ENCODE data around the gene TUNAR.

The TUNAR gene

GRCh38 chr14:95876761-95877538 lies at the start of gene TUNAR:
Gene TUNAR, plus strand, starts transcription at chr14:95876832.
- DNase-seq: no peak

- DNase-seq: no peak
Observed at GRCh38 chr14:95828649-95829265, 47.9 kb upstream of the TUNAR start.

DNA sequence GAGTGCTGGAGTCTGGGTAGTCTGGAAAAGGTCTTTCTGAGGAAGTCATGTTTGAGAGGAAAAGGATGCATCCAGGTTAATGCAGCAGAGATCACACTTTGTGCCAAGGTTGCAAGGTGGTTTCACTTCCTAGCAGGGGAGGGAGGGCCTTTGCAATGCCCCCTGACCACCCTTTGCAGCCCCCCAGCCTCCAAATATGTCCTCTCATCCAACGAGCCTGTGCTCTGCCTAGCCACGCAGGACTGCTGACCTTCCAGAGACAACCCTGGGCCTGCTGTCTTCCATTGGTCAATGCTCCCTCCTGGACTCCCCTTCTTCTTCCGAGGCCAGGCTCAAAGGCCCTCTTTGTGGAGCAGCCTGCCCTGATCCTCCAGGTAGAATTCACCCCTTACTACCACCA lies 47.3 kb upstream of the TUNAR start:
- DNase-seq: no peak

- no peak for DNase-seq
Observed at GRCh38 chr14:95830386-95830785, 46.2 kb upstream of the TUNAR start.

GRCh38 chr14:95831041-95831440 lies 45.6 kb upstream of the TUNAR start:
- no peak for DNase-seq

- no peak for DNase-seq
Observed at GRCh38 chr14:95831468-95831867, 45.2 kb upstream of the TUNAR start.

- DNase-seq: no peak
Observed at GRCh38 chr14:95832012-95832411, 44.6 kb upstream of the TUNAR start.

GRCh38 chr14:95833429-95833828 lies 43.2 kb upstream of the TUNAR start:
- DNase-seq: no peak

- DNase-seq: no peak
Observed at GRCh38 chr14:95834496-95834895, 42.1 kb upstream of the TUNAR start.

- no peak for DNase-seq
Observed at GRCh38 chr14:95835121-95835730, 41.4 kb upstream of the TUNAR start.

DNA sequence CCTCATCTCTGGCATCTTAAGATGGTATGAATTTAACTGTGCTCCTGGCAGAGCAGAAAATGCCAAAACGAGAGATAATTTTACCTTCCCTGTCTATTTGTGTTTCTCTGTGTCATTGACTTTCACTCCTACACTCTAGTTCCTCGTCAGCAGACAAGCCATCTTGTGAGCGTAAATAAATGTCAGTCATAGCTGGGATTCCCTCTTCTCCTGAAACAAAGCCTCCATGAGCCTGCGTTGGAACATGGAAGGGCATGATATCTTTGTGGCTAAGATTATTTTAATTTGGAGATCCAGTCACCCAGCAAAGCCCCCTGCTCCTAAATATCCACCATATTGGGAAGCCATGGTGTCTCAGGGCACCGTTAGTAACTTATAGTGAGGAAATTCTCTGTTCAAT lies 37.8 kb upstream of the TUNAR start:
- no peak for DNase-seq

GRCh38 chr14:95840094-95840700 lies 36.4 kb upstream of the TUNAR start:
- no peak for DNase-seq

- no peak for DNase-seq
Observed at GRCh38 chr14:95841668-95842067, 35.0 kb upstream of the TUNAR start.

DNA sequence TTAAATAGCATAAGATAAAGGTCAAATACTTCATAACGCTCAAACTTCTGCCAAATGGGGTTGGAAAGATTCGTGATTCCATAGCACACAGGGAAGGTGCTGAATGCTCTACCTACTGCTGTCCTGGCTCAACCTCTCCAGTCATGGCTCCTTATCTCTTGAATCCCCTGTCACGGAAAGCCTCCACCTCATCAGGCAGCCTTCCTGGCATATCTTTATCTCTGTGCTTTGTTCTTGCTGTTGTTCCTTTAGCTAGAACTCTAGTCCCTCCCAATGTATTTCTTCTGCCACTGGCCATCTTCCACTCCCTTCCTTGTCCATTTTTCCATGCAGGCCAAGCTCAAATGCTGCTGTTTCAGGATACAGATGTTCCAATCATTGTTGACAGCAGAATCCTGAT lies 26.9 kb upstream of the TUNAR start:
- no peak for DNase-seq

- no peak for DNase-seq
Observed at GRCh38 chr14:95850429-95850828, 26.2 kb upstream of the TUNAR start.

DNA sequence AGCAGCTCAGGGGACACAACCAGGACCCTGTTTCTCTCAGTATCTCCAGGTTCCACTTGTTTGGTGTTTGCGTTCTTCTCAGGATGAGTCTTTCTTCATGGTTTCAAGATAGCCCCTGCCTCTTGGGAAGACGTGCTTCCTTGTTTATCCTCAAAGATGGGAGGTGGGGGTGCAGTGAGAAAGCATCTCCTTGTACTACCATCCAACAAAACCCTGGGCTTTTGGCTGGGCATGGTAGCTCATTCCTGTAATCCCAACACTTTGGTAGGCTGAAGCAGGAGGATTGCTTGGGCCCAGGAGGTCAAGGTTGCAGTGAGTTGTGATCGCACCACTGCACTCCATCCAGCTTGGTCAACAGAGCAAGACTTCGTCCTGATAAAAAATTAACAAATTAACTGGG lies 21.0 kb upstream of the TUNAR start:
- DNase-seq: no peak

DNA sequence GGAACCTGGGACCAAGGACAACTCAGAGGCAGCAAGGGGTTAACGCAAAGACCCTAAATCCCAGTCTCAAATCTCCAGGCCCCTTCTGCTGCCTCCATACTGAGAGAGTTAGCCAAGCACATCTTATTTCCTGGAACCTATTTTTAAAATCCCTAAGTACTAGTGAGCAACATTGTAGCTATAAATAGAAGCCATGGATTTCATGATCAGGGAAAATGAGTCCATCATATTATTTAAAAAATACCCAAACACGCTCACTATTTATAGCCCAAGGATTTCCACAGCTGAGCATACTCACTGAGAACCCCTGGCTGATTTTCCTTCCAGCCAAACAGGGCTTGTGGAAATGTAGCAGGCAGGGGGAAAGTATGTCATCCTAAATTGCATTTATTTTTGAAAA lies 19.4 kb upstream of the TUNAR start:
- no peak for DNase-seq

- no peak for DNase-seq
Observed at GRCh38 chr14:95858893-95859292, 17.7 kb upstream of the TUNAR start.

DNA sequence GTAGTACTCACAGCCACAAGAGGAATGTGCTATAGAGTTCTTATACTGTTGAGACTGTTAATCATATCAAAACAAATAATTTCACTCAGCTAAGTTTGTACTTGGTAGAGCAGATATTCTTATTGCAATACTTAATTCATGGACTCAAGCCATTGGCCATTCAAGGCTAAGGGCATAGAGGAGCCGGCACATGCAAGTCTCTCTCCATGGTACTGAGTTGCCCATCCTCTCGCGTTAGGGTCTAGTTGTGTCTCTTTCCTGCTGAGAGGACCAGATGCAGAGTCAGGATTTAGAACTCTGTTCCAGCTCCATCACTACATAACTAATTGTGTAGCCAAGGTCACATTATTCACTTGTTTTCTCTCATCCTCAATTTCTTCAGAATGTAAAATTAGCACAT lies 14.4 kb upstream of the TUNAR start:
- DNase-seq: no peak

DNA sequence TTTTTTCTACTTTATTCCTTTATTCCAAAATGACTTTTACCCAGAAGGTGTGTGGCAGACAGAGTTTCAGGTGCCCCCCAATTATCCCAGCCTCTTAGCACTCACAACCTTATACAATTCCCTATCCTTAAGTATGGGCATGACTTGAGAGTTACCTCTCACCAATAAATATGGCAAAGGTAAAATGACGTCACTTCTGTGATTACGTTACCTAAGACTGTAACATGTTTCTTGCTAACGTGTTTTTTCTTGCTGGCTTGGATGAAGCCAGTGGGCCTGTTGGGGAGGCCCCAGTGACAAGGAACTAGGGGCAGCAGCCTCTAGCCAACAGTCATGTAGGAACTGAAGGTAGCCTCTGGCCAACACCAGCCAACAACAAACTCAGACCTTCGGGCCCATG lies 13.3 kb upstream of the TUNAR start:
- no peak for DNase-seq

DNA sequence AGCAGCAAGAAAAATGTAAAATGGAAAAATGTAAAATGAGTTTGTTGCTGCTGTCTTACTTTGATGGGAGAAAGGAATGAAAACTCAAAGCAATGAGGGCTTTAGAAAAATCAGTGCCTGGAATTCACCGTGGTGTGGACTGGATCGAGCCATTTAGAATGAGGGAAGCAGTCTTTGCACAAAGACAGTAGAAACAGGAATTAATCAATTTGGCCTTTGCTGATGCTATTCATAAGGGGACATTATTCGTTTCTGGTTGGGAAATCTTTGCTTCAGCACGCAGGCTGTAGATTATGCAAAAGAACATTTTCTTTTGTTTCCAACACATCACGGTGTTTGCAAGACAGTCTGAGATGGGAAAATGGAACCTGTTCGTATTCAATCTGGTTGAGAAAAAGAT lies 6.9 kb upstream of the TUNAR start:
- DNase-seq: no peak

DNA sequence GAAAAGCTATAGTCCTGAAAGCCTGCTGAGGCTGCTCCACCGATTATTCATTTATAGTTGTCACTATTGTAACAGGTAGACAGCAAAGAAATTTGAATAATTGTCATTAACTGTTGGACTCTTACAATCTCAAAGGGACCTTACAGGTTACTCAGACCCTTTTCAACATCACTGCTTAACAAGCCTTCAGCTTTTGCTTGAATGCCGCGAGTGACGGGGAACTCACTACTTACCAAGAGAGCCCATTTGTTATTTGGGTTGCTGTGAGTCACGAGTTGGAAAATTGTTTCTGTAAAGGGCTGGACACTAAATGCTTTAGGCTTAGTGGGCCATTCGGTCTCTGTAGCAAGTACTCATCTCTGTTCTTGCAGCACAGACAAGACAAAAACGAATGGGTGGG lies 5.9 kb upstream of the TUNAR start:
- no peak for DNase-seq

GRCh38 chr14:95871531-95871930 lies 5.1 kb upstream of the TUNAR start:
- no peak for DNase-seq

GRCh38 chr14:95872777-95873176 lies 3.9 kb upstream of the TUNAR start:
- DNase-seq: no peak

All from activated CD4-positive, alpha-beta T cell treated with anti-CD3 and anti-CD28 coated beads, Interleukin-2, amount 50 U/mL, for 1 hour (primary cell).